H9 (cell line): ENCODE data around the gene PDZD7. TPM values are rescaled to one million over a fixed set of nuclear protein-coding genes. Genes with fewer than 3 reads are reported as not detected.

ENCODE experiments used
- DNase-seq: peaks from one replicate; pipeline ENCODE4 v3.0.0-alpha.2; 2017
- H2AFZ ChIP-seq: one replicate; pipeline ENCODE4 v1.6.1; 2013; ENCODE audit warnings: mild to moderate bottlenecking, low read length, control low read depth, moderate library complexity
- H2AK5ac ChIP-seq: 2 replicates; pipeline ENCODE4 v1.6.1; 2013; ENCODE audit warnings: low read length, control low read depth, mixed read lengths; ENCODE audit not compliant: insufficient read length
- H2BK120ac ChIP-seq: one replicate; pipeline ENCODE4 v1.6.1; 2013; ENCODE audit warnings: low read depth, mild to moderate bottlenecking, low read length, control low read depth, inconsistent platforms; ENCODE audit not compliant: poor library complexity, severe bottlenecking
- H2BK12ac ChIP-seq: 2 replicates; pipeline ENCODE4 v1.6.1; 2013; ENCODE audit warnings: low read length, control low read depth, mixed read lengths, low read depth; ENCODE audit not compliant: insufficient read length
- H2BK15ac ChIP-seq: 2 replicates; pipeline ENCODE4 v1.6.1; 2013; ENCODE audit warnings: low read depth, low read length, control low read depth
- H2BK20ac ChIP-seq: one replicate; pipeline ENCODE4 v1.6.1; 2013; ENCODE audit warnings: low read depth, mild to moderate bottlenecking, low read length, control low read depth, inconsistent platforms; ENCODE audit not compliant: poor library complexity, severe bottlenecking
- H2BK5ac ChIP-seq: 2 replicates; pipeline ENCODE4 v1.6.1; 2013; ENCODE audit warnings: low read length, control low read depth, mixed read lengths; ENCODE audit not compliant: insufficient read length
- H3K14ac ChIP-seq: 2 replicates; pipeline ENCODE4 v1.6.1; 2013; ENCODE audit warnings: low read length, control low read depth; ENCODE audit not compliant: insufficient read depth
- H3K18ac ChIP-seq: 2 replicates; pipeline ENCODE4 v1.6.1; 2013; ENCODE audit warnings: low read depth, mild to moderate bottlenecking, mixed read lengths, low read length, control low read depth; ENCODE audit not compliant: insufficient read length
- H3K23ac ChIP-seq: 2 replicates; pipeline ENCODE4 v1.6.1; 2013; ENCODE audit warnings: low read length, control low read depth, mixed read lengths, low read depth; ENCODE audit not compliant: insufficient read length
- H3K23me2 ChIP-seq: 2 replicates; pipeline ENCODE4 v1.6.1; 2013; ENCODE audit warnings: low read depth, mild to moderate bottlenecking, mixed read lengths, low read length, control low read depth; ENCODE audit not compliant: insufficient read length, poor library complexity, severe bottlenecking
- H3K27ac ChIP-seq: 2 replicates; pipeline ENCODE4 v1.5.1; 2013; ENCODE audit warnings: low read length, control low read depth, mixed read lengths, low read depth; ENCODE audit not compliant: insufficient read length
- H3K27me3 ChIP-seq: 2 replicates; pipeline ENCODE4 v1.6.1; 2013; ENCODE audit warnings: low read length, control low read depth, inconsistent platforms; ENCODE audit not compliant: insufficient read depth
- H3K4ac ChIP-seq: 2 replicates; pipeline ENCODE4 v1.6.1; 2013; ENCODE audit warnings: low read depth, mild to moderate bottlenecking, control low read depth, inconsistent platforms, low read length, moderate library complexity
- H3K4me1 ChIP-seq: 2 replicates; pipeline ENCODE4 v1.6.1; 2013; ENCODE audit warnings: low read length, control low read depth, inconsistent platforms; ENCODE audit not compliant: insufficient read depth
- H3K4me2 ChIP-seq: 2 replicates; pipeline ENCODE4 v1.6.1; 2013; ENCODE audit warnings: low read length, control low read depth, mixed read lengths; ENCODE audit not compliant: insufficient read length, insufficient read depth
- H3K56ac ChIP-seq: 2 replicates; pipeline ENCODE4 v1.6.1; 2013; ENCODE audit warnings: low read depth, mild to moderate bottlenecking, mixed read lengths, low read length, control low read depth; ENCODE audit not compliant: insufficient read length
- H3K79me1 ChIP-seq: 2 replicates; pipeline ENCODE4 v1.6.1; 2013; ENCODE audit warnings: low read depth, mild to moderate bottlenecking, moderate library complexity, low read length, control low read depth, inconsistent platforms; ENCODE audit not compliant: insufficient read depth, poor library complexity, severe bottlenecking
- H3K79me2 ChIP-seq: 2 replicates; pipeline ENCODE4 v1.6.1; 2013; ENCODE audit warnings: low read length, control low read depth, inconsistent platforms; ENCODE audit not compliant: insufficient read depth
- H3K9ac ChIP-seq: 2 replicates; pipeline ENCODE4 v1.6.1; 2013; ENCODE audit warnings: low read length, control low read depth, mixed read lengths; ENCODE audit not compliant: insufficient read length; ENCODE audit errors: extremely low read depth
- H3K9me3 ChIP-seq: one replicate; pipeline ENCODE4 v1.6.1; 2013; ENCODE audit warnings: low read depth, low read length, inconsistent platforms; ENCODE audit not compliant: control insufficient read depth
- H3T11ph ChIP-seq: one replicate; pipeline ENCODE4 v1.6.1; 2013; ENCODE audit warnings: mild to moderate bottlenecking, low read length, control low read depth, inconsistent platforms
- H4K20me1 ChIP-seq: one replicate; pipeline ENCODE4 v1.6.1; 2013; ENCODE audit not compliant: control insufficient read depth, insufficient read length, insufficient read depth
- H4K5ac ChIP-seq: 2 replicates; pipeline ENCODE4 v1.6.1; 2013; ENCODE audit warnings: low read depth, mild to moderate bottlenecking, mixed read lengths, low read length, control low read depth; ENCODE audit not compliant: insufficient read length
- H4K8ac ChIP-seq: replicated peaks from 2 replicates; pipeline ENCODE4 v1.6.1; 2013; ENCODE audit warnings: low read length, control low read depth, mixed read lengths, low read depth; ENCODE audit not compliant: insufficient read length
- H4K91ac ChIP-seq: 2 replicates; pipeline ENCODE4 v1.6.1; 2013; ENCODE audit warnings: low read depth, mild to moderate bottlenecking, moderate library complexity, mixed read lengths, low read length, control low read depth; ENCODE audit not compliant: insufficient read length
- H3K27ac Mint-ChIP-seq, 3 experiments: 2 replicates in 2 of 3; 3 replicates in 1 of 3; pipeline ENCODE4 v1.8.0; 2020 to 2021; ENCODE audit warnings: mixed read lengths in 3 of 3, mild to moderate bottlenecking in 1 of 3, moderate library complexity in 1 of 3
- H3K27me3 Mint-ChIP-seq: 2 replicates; pipeline ENCODE4 v1.8.0; 2021; ENCODE audit warnings: low read depth, mild to moderate bottlenecking, moderate library complexity, mixed read lengths
- H3K36me3 Mint-ChIP-seq, 3 experiments: 2 replicates in 2 of 3; 3 replicates in 1 of 3; pipeline ENCODE4 v1.8.0; 2020 to 2021; ENCODE audit warnings: low read depth in 3 of 3, mixed read lengths in 3 of 3; ENCODE audit not compliant: insufficient read depth in 1 of 3
- H3K4me1 Mint-ChIP-seq, 2 experiments: 2 replicates each; pipeline ENCODE4 v1.8.0; 2020; ENCODE audit warnings: mixed read lengths in 2 of 2
- H3K4me3 Mint-ChIP-seq, 2 experiments: 2 replicates in 1 of 2; 3 replicates in 1 of 2; pipeline ENCODE4 v1.8.0; 2020 to 2021; ENCODE audit warnings: mild to moderate bottlenecking in 2 of 2, mixed read lengths in 2 of 2, moderate library complexity in 1 of 2
- H3K9me3 Mint-ChIP-seq, 2 experiments: 2 replicates in 1 of 2; 3 replicates in 1 of 2; pipeline ENCODE4 v1.8.0; 2020; ENCODE audit warnings: mild to moderate bottlenecking in 2 of 2, mixed read lengths in 2 of 2, moderate library complexity in 1 of 2
- WGBS: extraction: QIAGEN DNeasy Blood & Tissue Kit; methylation state at CpG from one replicate; pipeline ENCODE4 v1.1.7; 2013; ENCODE audit warnings: missing lambda C conversion rate, low lambda C conversion rate, mixed read lengths; ENCODE audit not compliant: insufficient read length; ENCODE audit errors: extremely low coverage; 5-methylcytosine and 5-hydroxymethylcytosine counted together
- total RNA-seq: library from RNA; stranded (reverse); gene quantifications from 2 replicates; pipeline ENCODE4 v1.2.1, GENCODE V29; 2021
- TF ChIP-seq, protein P1 (sequence below): fragments of 200-600 bp; sonication (generic); conservative IDR thresholded peaks from 3 replicates; pipeline ENCODE4 v1.8.0; 2021; ENCODE audit warnings: antibody characterized with exemption, mild to moderate bottlenecking

Gene PDZD7
- total RNA-seq, 1 experiment from 2014 or later = 2.0 TPM

DNA sequence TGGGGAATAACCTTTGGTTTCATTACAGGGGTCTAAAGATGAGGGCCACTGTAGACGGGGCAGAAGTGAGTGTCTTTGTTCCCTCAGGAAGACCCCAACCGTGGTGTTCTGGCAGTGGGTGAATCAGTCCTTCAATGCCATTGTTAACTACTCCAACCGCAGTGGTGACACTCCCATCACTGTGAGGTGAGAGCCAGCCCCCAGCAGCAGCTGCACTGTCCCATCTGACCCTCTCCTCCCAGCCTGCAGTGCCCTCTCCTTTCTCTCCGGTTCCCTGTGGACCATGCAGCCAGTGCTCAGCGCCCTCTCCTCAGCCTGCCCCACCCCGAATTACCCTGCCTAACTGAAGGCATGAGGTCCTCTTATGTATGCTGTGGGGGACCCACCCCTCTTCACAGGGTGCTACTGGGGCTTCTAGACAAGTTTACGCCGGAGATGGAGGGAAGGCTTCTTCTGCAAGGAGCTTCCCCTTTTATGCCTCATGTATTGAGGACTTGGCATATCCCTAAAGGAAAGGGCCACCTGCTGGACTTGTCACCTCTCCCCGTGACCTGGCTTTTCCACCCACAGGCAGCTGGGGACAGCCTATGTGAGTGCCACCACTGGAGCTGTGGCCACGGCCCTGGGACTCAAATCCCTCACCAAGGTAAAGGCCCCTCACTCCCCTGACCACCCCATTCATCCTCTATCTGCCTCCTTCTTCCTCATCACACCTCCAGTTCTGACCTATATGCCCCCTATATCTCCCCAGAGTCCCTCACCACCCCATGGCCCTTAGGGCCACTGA lies 5.2 kb upstream of the PDZD7 start:
- Histone ChIP-seq H3K4ac (no peak overlapping the region), H3K14ac (no peak overlapping the region), H3K23ac (no peak overlapping the region), H4K20me1 (no peaks in the 10 kb centered on the region), H3K4me1 (no peaks in the 10 kb centered on the region), H3K9me3 (no peaks in the 10 kb centered on the region), H2BK20ac (no peak overlapping the region), H4K5ac (no peak overlapping the region), H3K18ac (no peak overlapping the region), H2AFZ (no peak overlapping the region), H3K4me2 (no peak overlapping the region), H2BK5ac (no peak overlapping the region), H3K27me3 (peaks cover 4% of the 10 kb centered on the region; the same call in 1 of the 2 replicates), H2BK120ac (no peak overlapping the region), H2AK5ac (no peak overlapping the region), H3T11ph (no peak overlapping the region), H4K8ac (no peak overlapping the region), H3K79me2 (no peaks in the 10 kb centered on the region), H3K56ac (no peak overlapping the region), H4K91ac (no peak overlapping the region), H2BK12ac (no peak overlapping the region), H3K79me1 (no peaks in the 10 kb centered on the region), H3K23me2 (peaks cover 12% of the 10 kb centered on the region), H3K27ac (no peak overlapping the region), H2BK15ac (no peak overlapping the region), H3K9ac (no peak overlapping the region)
- H3K4me3 Mint-ChIP-seq = no peak overlapping the region
- no peak overlapping the region; a peak in 1 of 7 replicates for H3K27ac Mint-ChIP-seq
- peaks cover 81% of the 10 kb centered on the region for H3K27me3 Mint-ChIP-seq
- peaks cover 14 to 28% of the 10 kb centered on the region in 2 experiments for H3K4me1 Mint-ChIP-seq
- no CpG with 5 or more reads among the region's 10 CpGs for WGBS
- H3K36me3 Mint-ChIP-seq = no peaks in the 10 kb centered on the region
- TF ChIP-seq, protein P1, sequence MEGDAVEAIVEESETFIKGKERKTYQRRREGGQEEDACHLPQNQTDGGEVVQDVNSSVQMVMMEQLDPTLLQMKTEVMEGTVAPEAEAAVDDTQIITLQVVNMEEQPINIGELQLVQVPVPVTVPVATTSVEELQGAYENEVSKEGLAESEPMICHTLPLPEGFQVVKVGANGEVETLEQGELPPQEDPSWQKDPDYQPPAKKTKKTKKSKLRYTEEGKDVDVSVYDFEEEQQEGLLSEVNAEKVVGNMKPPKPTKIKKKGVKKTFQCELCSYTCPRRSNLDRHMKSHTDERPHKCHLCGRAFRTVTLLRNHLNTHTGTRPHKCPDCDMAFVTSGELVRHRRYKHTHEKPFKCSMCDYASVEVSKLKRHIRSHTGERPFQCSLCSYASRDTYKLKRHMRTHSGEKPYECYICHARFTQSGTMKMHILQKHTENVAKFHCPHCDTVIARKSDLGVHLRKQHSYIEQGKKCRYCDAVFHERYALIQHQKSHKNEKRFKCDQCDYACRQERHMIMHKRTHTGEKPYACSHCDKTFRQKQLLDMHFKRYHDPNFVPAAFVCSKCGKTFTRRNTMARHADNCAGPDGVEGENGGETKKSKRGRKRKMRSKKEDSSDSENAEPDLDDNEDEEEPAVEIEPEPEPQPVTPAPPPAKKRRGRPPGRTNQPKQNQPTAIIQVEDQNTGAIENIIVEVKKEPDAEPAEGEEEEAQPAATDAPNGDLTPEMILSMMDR = no peak
- DNase-seq = no peak
- no peaks in the 10 kb centered on the region; a peak in 1 of 5 replicates for H3K9me3 Mint-ChIP-seq
